Tibial nerve (tissue), 4 donors: ENCODE results near the gene NDUFAB1.

Experiments used
- EP300 ChIP-seq, 2 donors: sonication (generic); formaldehyde crosslinking; IDR thresholded peaks; one replicate each; pipeline ENCODE4 v1.6.1; 2017; ENCODE audit warnings: antibody characterized with exemption in 2 of 2, mild to moderate bottlenecking in 1 of 2
- POLR2A ChIP-seq, 2 donors: fragments of 450-650 bp; IDR thresholded peaks; one replicate each; pipeline ENCODE4 v1.6.1; 2017; ENCODE audit warnings: antibody characterized with exemption in 2 of 2, mild to moderate bottlenecking in 2 of 2, moderate library complexity in 2 of 2
- TF ChIP-seq, protein P1 (sequence below), 5 experiments: fragments of 200-600 bp in 3 of 5; fragments of 450-650 bp in 2 of 5; sonication (generic) in 3 of 5; IDR thresholded peaks; one replicate each; pipeline ENCODE4 v1.5.1; 2016 to 2019; ENCODE audit warnings: antibody characterized with exemption in 5 of 5, mild to moderate bottlenecking in 3 of 5, moderate library complexity in 2 of 5

DNA sequence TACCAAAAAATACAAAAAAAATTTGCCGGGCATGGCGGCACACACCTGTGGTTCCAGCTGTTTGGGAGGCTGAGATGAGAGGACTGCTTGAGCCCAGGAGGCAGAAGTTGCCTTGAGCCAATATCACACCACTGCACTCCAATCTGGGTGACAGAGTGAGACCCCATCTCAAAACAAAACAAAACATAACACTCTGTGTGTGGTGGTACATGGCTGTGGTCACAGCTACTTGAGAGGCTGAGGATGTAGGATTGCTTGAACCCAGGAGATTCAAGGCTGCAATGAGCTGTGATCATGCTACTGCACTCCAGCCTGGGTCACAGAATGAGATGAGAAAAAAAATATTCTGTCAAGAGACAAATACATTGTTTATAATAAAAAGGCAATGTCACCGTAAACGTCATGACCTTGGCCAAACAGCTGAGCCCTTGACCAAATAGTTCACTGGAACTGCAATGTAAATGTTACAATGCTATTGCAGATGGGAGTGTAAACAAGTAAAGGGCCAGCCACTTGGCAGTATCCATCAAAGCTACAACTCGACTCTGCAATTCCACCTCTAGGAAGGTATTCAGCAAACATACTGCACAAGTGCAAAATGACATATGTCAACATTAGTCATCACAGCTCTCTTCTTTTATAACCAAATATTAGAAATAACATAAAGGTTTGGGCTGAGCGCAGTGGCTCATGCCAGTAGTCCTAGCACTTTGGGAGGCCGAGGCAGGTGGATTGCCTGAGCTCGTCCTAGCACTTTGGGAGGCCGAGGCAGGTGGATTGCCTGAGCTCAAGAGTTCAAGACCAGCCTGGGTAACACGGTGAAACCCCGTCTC is 55.9 kb downstream of the NDUFAB1 start:
- TF ChIP-seq, protein P1, sequence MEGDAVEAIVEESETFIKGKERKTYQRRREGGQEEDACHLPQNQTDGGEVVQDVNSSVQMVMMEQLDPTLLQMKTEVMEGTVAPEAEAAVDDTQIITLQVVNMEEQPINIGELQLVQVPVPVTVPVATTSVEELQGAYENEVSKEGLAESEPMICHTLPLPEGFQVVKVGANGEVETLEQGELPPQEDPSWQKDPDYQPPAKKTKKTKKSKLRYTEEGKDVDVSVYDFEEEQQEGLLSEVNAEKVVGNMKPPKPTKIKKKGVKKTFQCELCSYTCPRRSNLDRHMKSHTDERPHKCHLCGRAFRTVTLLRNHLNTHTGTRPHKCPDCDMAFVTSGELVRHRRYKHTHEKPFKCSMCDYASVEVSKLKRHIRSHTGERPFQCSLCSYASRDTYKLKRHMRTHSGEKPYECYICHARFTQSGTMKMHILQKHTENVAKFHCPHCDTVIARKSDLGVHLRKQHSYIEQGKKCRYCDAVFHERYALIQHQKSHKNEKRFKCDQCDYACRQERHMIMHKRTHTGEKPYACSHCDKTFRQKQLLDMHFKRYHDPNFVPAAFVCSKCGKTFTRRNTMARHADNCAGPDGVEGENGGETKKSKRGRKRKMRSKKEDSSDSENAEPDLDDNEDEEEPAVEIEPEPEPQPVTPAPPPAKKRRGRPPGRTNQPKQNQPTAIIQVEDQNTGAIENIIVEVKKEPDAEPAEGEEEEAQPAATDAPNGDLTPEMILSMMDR (IDR thresholded peaks at IDR 0.05) = no peak
- no peak for TF ChIP-seq POLR2A (IDR thresholded peaks at IDR 0.05)
- TF ChIP-seq EP300 (IDR thresholded peaks at IDR 0.05) = no peak
